NCI-H2227 treated with DMSO at 0.1 percent for 48 hours (cell line): ENCODE measurements around the gene CLPX.
"Not testable (repeated sequence)": the region's sequence is repeated elsewhere in the genome, so short reads cannot be mapped to it uniquely, and the experiment has no call there.

Experiments
- DNase-seq: peaks from one replicate; lab custom pipeline; 2025; lab: John Stamatoyannopoulos, UW

The CLPX gene

DNA sequence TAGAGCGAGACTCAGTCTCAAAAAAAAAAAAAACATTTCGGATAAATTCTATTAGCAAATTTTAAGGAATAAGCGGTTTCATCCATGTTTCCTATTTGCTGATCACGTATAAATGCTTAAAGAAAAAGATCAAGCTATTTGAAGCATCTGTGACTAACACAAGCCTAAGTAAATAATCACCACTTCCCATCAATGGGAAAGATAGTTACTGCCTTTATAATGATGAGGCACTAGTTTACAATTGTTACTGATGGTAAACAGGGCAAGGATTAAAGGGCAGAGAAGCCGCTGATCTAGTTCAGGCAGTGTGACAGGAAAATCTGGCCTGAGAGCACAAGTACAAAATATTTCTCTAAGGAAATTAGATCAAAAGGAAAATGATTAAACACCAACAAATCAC lies 13.7 kb downstream of the CLPX start:
- DNase-seq: no peak

DNA sequence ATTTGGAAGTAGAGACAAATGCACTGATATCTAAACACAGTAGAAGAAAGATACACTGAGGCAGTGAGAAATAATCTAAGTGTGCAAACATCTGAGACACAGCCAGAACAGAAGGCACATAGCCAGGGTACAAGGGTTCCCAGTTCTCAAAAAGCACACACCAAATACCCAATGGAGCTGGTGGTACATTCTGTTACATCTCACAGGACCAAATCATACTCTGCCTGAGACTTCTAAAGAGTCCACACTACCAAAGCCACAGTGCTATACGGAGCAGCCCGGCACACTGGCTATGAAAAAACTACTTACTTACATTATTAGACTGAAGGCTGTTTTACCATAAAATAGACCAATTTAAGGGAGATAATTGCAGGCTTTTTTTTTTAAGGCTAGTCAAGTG lies 19.3 kb downstream of the CLPX start:
- DNase-seq: no peak

DNA sequence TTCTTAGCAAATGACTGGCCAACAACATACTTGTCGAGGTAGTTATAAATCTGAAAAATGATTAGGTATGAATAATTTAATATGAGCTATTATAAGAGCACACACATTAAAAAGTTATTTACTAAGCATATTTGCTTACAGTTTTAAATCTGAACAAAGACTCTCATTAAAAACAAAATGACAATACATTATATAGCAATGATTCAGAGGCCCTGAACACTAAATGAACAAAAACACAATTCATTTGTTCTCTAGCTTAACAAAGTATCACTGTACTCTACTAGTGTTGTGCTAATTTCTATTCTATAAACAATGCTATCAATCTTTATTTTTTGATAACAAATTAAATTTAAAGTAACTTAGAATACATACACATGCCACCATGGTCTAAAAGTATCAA lies 21.0 kb downstream of the CLPX start:
- no peak for DNase-seq

DNA sequence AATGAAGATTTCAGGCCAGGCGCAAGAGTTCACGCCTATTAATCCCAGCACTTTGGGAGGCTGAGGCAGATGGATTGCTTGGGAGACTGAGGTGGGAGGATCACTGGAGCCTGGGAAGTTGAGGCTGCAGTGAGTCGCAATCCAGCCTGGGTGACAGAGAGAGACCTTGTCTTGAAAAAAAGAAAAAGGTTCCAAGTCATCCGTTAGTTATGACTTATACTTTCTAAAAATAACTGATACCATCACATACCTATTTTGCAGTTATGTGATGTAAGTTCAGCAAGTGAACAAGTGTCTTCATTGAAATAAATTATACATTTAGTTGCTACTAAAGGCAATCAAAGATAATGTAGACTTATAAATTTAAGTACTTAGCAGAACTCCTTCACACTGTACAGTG lies 22.1 kb downstream of the CLPX start:
- DNase-seq: no peak

DNA sequence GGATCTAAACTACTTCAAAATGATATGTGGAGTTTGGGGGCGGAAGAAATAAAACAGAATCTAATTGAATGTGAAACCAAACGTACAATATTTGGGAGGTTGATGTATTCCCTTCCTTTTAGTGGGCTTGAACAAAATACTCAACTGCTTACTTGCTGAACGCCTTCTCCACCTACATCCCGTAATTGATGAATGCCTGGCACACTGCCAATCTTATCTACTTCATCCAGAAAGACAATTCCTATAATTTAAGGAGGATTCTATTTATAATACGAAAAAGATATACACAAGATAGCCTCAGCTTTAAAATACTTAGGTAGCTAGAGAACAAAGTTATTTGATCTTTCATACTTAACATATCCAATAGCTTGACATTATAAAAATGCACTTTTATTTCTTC lies 28.4 kb downstream of the CLPX start:
- no peak for DNase-seq

DNA sequence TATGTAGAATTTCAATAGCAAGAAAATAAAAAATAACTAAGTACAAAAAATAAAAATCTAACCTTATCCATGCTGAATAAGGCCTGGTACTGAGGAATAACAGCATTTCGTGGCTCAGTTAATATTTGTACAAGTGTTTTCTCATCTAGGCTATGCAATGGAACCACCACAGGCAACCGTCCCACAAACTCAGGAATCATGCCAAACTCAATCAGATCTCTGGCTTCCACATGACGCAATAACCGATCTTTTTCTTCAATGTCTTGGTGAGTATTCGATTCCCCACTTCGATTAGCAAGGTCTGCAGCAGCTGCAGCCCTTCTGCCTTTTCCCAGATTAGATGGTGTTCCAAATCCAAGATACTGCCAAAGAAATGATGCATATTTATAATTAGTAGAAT lies 30.4 kb downstream of the CLPX start:
- no peak for DNase-seq

DNA sequence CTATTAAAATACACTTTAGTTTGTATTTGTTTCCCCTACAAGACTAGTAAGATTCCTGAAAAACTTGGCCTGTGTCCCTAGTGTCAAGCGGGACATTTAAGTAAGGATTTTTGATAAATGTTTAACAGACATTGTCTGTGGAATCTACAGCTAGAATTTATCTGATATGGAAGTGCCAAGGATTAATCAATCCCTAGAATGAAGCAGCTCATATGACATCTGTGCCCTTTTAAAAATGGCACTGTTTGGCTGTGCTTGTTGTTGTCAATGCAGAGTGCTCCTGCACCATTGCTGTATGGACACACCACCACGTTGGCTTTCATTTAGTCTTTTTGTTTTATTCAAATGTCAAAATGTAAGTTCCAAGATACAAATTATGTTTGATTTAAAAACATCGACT lies 37.2 kb downstream of the CLPX start:
- no peak for DNase-seq

DNA sequence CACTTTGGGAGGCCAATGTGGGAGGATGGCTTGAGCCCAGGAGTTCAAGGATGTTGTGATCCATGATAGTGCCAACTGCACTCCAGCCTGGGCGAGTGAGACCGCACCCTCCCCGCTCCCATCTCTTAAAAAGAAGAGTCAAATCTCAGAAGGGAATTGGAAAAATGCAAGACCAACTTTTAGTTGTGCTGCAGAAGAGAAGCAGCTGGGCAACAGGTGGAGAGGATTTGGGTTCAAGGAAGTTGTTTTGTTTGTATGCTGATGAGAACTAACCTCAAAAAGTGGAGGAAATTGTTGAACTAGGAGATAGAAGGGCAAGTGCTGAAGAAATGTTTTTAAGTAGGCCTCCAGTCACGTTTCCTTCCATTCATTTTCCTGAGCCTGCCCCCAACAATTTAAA lies 38.7 kb downstream of the CLPX start:
- DNase-seq: no peak

DNA sequence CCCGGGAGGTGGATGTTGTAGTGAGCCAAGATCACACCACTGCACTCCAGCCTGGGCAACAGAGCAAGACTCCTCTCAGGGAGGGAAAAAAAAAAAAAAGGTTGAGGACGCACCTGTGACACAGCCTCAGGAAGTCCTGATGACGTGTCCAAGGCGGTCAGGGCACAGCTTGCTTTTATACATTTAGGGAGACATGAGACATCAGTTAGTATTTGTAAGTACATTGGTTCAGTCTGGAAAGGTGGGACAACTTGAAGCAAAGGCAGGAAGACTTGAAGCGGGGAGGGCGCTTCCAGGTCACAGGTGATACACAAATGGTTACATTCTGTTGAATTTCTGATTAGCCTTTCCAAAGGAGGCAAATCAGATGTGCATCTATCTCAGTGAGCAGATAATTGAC lies 46.5 kb downstream of the CLPX start:
- not testable (repeated sequence) for DNase-seq

DNA sequence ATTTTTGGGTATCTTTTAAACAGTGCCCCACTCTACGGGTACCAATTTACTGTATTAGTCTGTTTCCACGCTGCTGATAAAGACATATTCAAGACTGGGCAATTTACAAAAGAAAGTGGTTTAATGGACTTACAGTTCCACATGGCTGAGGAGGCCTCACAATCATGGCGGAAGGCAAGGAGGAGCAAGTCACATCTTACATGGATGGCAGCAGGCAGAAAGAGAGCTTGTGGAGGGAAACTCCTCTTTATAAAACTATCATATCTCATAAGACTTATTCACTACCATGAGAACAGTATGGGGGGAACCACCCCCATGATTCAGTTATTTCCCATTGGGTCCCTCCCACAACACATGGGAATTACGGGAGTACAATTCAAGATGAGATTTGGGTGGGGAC lies 47.2 kb downstream of the CLPX start:
- DNase-seq: not testable (repeated sequence)

DNA sequence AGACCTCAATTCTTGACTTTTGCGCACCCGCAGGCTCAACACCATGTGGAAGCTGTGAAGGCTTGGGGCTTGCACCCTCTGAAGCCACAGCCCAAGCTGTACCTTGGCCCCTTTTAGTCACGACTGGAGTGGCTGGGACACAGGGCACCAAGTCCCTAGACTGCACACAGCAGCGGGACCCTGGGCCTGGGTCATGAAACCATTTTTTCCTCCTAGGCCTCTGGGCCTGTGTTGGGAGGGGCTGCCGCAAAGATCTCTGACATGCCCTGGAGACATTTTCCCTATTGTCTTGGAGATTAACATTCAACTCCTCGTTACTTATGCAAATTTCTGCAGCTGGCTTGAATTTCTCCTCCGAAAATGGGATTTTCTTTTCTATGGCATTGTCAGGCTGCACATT lies 48.1 kb downstream of the CLPX start:
- not testable (repeated sequence) for DNase-seq

DNA sequence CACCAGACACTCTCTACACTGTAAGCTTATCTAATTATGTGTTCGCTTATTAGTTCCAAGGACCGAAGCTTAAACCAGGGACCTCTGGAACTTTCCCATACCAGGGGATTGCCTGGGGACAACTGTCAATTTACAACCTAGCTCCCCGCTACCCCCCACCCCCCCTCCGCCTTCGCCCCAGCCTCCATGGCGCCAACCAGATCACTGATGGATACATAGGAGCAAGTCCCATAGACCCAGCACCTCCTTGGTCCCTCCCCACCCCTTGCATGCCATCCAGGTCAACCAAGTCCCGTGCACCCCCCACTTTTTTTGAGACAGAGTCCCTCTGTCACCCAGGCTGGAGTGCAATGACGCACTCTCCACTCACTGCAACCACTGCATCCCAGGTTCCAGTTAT lies 50.6 kb downstream of the CLPX start:
- no peak for DNase-seq

DNA sequence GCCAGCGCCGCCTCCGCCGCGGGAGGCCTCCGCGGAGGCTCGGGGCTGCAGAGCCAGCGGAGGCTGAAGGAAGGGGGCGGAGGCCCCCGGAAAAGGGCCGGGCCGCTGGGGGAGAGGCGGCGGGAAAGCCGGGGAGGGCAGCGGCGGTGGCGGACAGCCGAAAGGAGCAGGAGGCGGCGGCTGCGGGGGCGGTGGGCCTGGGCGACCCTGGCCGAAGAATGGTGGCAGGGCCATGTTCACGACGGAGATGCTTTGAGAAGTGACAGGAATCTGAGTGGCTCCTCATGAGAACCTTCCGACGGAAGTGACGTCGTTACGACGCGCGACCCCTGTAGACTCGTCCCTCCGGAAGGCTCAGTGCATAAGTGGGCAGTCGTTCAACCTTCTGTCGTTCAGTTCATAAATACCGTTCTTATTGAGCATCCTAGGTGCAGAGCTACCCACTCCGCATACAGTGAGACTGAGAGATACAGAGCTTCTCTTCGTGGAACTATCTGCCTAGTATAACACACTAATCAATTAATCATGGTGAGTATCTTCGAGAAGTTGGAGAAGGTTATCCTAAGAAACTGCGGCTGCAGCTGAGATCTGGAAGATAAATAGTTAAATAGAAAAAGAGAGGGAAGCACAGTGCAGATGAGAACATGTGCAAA lies 51.5 kb downstream of the CLPX start, which contains the start of gene PDCD7:
PDCD7 (minus strand) TSS at position 261 of the 653 bp plus-strand sequence; CDS start at position 234, 27 bp downstream.
- peak; percentile 84 for DNase-seq

DNA sequence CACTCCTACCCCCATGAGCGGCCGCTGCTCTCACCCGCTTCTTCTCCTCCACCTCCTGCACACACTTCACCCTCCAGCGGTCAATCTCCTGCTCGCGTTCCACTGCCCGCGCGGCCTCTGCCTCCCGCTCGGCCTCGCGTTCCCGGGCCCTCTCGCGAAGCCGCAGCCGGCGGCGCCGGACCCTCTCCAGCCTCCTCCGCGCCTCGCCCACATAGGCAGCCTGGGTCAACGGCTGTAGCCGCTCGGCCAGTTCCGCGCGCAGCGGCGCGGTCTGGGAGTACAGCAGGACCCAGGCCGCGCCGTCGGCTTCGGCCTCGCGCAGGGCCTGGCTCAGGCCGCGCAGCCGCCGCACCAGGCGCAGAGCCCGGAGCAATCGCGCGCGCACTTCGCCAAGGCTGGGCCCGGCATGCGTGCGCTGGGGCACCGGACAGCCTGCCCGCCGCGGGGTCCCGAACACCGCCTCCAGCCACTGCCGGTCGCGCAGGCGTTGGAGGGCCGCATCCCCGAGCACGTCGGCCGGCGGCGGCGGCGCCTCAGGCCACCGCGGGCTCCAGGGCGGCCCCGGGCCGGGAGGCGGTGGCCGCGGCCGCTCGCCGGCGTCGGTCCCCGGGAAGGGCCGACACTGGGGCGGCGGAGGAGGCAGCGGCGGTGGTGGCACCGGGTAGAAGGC lies 52.1 kb downstream of the CLPX start:
- no peak for DNase-seq

DNA sequence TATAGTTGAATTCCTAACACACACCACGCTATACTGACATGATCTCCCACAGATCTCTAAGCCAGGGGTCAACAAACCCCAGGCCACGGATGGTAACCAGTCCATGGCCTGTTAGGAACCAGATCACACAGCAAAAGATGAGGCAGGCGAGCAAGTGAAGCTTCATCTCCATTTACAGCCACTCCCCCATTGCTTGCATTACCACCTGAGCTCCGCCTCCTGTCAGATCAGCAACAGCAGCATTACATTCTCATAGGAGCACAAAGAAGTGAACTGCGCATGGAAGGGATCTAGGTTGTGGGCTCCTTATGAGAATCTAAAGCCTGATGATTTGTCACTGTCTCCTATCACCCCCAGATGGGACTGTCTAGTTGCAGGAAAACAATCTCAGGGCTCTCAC lies 54.2 kb downstream of the CLPX start:
- no peak for DNase-seq

DNA sequence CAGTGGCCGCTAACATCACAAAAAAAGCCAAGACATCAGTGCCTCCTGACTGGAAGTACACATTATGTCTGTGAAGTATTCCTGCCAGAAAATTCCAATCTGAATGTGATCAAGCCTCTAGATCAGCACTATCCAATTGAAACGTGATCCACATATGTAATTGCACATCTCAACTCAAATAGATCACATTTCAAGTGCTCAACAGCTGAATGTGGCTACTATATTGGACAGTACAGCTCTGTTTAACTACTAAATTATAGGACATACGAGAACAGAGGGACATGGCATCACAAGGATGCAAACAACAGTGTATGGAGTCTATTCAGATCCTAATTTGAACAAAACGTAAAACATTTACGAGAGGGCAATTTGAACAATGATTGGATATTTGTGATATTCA lies 69.6 kb downstream of the CLPX start:
- peak; percentile 30 for DNase-seq

DNA sequence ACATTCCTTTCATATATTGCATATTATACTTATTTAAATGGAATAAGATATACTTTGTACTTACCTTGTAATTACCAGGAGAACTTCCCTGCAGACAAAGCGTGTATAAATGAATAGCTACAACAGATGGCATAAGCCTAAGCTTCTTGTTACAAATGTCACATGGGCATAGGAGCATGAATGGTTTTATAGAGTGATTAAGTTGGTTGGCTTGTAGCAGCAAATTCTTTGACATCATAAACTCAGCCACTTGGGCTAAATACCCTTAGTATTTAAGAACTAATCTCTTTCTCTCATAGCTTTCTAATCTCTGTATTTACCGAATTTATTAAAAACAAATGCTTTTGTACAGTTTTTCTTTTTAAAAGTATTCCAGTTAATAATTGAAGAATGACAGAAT lies 70.1 kb downstream of the CLPX start, which contains the start of gene UBAP1L:
UBAP1L (minus strand) TSS at position 115 of the 400 bp plus-strand sequence. CDS start 8,985 bp downstream, outside the sequence.
- DNase-seq: no peak

DNA sequence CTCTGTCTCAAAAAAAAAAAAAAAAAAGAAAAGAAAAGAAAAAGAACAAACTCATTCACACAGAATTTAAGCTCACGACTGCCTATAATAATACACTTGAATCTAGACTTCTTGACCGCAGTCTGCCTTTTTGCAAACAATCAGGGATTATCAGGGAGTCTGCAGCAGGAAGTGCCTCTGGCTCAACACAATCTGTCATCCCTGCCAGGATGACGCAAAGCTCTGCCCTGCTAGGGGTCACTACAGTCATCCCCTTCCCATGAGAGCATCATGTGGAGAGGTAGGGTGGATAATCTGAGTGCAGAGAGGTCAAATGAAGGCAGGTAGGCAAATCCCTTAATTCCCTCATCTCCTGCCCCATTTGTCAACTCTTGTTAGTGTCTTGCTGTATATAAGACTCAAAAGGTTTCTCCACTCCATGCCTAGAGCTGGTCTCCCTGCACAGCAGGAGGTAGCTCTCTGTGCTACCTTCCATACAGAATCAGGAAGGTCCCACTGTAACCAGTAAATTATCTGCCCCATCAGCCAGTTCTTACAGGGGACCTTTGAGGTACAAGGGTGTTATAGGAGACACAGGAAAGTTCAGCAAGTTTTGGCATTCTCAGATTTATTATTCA lies 74.4 kb downstream of the CLPX start:
- DNase-seq: no peak

DNA sequence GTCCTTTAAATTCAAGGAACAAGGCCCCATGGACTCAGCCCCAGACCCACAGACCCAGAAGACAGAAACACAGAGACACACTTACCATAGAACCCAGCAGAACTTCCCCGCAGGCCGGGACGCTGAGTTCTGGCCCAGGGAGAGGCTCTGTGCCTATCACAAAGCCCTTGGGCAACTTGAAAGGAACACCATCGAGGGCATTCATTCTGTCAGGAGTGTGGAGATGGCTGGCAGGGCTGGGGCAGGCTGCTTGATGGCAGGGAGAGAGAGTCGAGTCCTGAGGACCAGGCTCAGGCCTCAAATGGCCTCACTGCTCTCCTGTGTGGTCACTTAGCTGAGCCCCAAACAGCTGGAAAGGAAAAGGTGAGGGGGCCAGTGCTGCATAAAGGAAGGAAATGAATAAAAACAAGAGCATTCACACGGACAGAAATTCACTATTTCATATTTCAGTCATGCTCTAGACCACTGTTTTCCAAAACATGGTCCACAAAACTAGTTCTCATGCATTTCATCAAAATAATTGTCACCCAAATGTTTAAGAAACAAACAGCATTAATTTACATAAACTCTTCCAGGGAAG lies 79.0 kb downstream of the CLPX start:
- no peak for DNase-seq

DNA sequence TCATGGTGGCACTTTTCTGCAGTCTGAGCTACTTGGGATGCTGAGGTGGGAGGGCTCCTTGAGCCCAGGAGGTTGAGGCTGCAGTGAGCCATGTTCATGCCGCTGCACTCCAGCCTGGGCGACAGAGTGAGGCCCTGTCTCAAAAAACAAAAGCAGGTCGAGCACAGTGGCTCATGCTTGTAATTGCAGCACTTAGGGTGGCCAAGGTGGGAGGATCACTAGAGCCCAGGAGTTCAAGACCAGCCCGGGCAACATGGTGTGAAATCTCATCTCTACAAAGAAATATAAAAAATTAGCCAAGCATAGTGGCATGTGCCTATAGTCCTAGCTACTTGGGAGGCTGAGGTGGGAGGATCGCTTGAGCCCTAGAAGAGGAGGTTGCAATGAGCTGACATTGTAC lies 80.1 kb downstream of the CLPX start:
- no peak for DNase-seq

DNA sequence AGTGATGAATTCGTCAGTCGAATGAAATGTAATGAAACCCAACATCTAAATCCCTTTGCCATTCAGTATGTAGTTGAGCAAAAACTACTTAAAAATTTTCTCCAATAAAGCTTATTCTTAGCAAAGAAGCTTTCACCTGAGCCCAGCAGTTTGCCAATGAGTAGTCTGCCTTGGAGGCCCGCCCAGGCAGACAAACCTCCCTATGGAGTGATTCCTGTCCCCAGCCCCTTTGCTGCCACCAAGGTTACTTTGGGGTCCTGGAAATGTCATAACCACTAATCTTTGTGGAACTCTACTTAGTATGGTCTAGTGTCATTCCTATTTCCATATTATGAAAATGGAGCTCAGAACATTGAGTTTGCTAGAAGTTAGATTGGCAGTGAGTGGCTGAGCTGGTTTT lies 82.2 kb downstream of the CLPX start:
- DNase-seq: no peak

DNA sequence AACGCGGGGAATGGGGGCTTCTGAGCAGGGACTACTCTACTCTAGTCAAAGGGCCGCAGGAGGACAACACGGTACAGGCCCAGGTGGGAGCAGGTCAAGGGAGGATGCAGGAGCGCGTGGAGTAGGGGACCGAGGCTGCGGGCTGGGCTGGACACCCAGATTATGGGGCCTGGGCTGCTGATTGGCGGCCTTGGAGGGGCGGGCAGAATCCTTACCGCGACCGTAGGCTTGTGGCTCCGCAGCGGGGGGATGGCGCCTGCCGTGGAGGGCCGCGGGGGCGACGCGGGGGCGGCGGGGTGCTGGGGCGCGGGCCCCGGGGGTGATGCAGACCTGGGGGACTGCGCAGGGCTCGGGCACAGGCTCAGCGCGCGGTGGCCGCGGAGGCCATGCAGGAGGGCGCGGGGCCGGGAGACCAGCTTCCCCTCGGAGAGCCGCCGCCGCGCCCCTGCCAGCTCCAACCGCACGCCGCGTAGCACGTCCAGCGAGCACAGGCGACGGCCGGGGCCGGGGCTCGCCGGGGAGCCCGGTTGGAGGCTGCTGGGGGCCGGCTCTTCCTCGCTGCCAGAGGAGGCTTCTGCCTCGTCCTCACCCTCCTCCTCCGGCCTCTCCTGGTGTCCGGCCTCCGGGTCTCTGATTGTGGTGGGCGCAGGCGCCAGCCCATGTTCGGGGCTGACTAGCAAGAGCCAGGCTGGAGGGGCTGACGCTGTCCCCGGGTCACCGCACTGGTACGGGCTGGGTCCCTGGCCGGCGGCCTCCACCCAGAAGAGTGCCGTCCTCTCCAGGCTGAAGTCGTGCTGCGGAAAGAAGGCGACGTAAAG lies 83.0 kb downstream of the CLPX start:
- DNase-seq: no peak
